Measurements from ENCODE around the gene PCDHGA8. TPM values are rescaled to one million over a fixed set of nuclear protein-coding genes. Genes with fewer than 3 reads are reported as not detected.
A peak's percentile ranks its signal among the peaks of the same experiment; 100 is the strongest.
"Not testable (repeated sequence)": the region's sequence is repeated elsewhere in the genome, so short reads cannot be mapped to it uniquely, and the experiment has no call there.

The PCDHGA8 gene
- total RNA-seq, 1 donor from 2014 or later = 2.6 TPM

DNA sequence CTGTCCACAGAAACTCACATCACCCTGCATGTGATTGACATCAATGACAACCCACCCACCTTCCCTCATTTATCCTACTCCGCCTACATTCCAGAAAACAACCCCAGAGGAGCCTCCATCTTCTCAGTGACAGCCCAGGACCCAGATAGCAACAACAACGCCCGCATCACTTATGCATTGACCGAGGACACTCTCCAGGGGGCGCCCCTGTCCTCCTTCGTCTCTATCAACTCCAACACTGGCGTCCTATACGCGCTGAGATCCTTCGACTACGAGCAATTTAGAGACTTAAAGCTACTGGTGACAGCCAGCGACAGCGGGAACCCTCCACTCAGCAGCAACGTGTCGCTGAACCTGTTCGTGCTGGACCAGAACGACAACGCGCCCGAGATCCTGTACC lies 47.1 kb upstream of the PCDHGA8 start:
- H3K27ac Mint-ChIP-seq (ENCODE audit: unreplicated experiment) = peak overlapping the region; percentile 1
- peaks cover 9% of the 10 kb centered on the region for H3K27me3 Mint-ChIP-seq (ENCODE audit: unreplicated experiment)
- peaks cover 38% of the 10 kb centered on the region for H3K9me3 Mint-ChIP-seq (ENCODE audit: unreplicated experiment)
- no peaks in the 10 kb centered on the region for H3K4me1 Mint-ChIP-seq (ENCODE audit: unreplicated experiment)
- no peak overlapping the region for H3K4me3 Mint-ChIP-seq (ENCODE audit: unreplicated experiment)
- no peak for DNase-seq (ENCODE audit: low spot score)
- no peak for TF ChIP-seq CTCF (IDR thresholded peaks at IDR 0.05; ENCODE audit: unreplicated experiment)
- peaks cover 47% of the 10 kb centered on the region for H3K36me3 Mint-ChIP-seq (ENCODE audit: low read depth, unreplicated experiment)

GRCh38 chr5:141346017-141346416 lies 46.4 kb upstream of the PCDHGA8 start:
- not testable (repeated sequence) for DNase-seq (ENCODE audit: low spot score); H3K27me3 Mint-ChIP-seq (ENCODE audit: unreplicated experiment); H3K27ac Mint-ChIP-seq (ENCODE audit: unreplicated experiment); H3K4me3 Mint-ChIP-seq (ENCODE audit: unreplicated experiment); H3K4me1 Mint-ChIP-seq (ENCODE audit: unreplicated experiment)
- Mint-ChIP-seq H3K9me3 (ENCODE audit: unreplicated experiment) (peaks cover 40% of the 10 kb centered on the region), H3K36me3 (ENCODE audit: low read depth, unreplicated experiment) (peaks cover 46% of the 10 kb centered on the region)

GRCh38 chr5:141349917-141350619 lies 42.4 kb upstream of the PCDHGA8 start, which contains the start of gene PCDHGB1:
Gene PCDHGB1, plus strand, starts transcription at chr5:141350099. Its CDS starts 162 bp downstream, at chr5:141350261.
- DNase-seq (ENCODE audit: low spot score) = peak; percentile 25
- peak within 1 kb of the TSS; percentile 43 for H3K4me3 Mint-ChIP-seq (ENCODE audit: unreplicated experiment)
- H3K4me1 Mint-ChIP-seq (ENCODE audit: unreplicated experiment) = no peaks in the 10 kb centered on the region
- peaks cover 5% of the 10 kb centered on the region for H3K27me3 Mint-ChIP-seq (ENCODE audit: unreplicated experiment)
- H3K9me3 Mint-ChIP-seq (ENCODE audit: unreplicated experiment) = peaks cover 30% of the 10 kb centered on the region
- H3K36me3 Mint-ChIP-seq (ENCODE audit: low read depth, unreplicated experiment) = peaks cover 41% of the 10 kb centered on the region
- no peak for TF ChIP-seq CTCF (IDR thresholded peaks at IDR 0.05; ENCODE audit: unreplicated experiment)
- H3K27ac Mint-ChIP-seq (ENCODE audit: unreplicated experiment) = no peak within 1 kb of the TSS

DNA sequence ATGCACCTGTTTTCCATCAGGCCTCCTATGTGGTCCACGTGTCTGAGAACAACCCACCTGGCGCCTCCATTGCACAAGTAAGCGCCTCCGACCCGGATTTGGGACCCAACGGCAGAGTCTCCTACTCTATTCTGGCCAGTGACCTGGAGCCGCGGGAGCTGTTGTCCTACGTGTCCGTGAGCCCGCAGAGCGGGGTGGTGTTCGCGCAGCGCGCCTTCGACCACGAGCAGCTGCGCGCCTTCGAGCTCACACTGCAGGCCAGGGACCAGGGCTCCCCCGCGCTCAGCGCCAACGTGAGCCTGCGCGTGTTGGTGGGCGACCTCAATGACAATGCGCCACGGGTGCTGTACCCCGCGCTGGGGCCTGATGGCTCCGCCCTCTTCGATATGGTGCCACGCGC lies 40.8 kb upstream of the PCDHGA8 start:
- H3K4me3 Mint-ChIP-seq (ENCODE audit: unreplicated experiment) = no peak overlapping the region
- DNase-seq (ENCODE audit: low spot score) = no peak
- H3K36me3 Mint-ChIP-seq (ENCODE audit: low read depth, unreplicated experiment) = peaks cover 45% of the 10 kb centered on the region
- H3K27me3 Mint-ChIP-seq (ENCODE audit: unreplicated experiment) = peaks cover 6% of the 10 kb centered on the region
- TF ChIP-seq CTCF (IDR thresholded peaks at IDR 0.05; ENCODE audit: unreplicated experiment) = no peak
- H3K9me3 Mint-ChIP-seq (ENCODE audit: unreplicated experiment) = peaks cover 29% of the 10 kb centered on the region
- no peak overlapping the region for H3K27ac Mint-ChIP-seq (ENCODE audit: unreplicated experiment)
- no peaks in the 10 kb centered on the region for H3K4me1 Mint-ChIP-seq (ENCODE audit: unreplicated experiment)

DNA sequence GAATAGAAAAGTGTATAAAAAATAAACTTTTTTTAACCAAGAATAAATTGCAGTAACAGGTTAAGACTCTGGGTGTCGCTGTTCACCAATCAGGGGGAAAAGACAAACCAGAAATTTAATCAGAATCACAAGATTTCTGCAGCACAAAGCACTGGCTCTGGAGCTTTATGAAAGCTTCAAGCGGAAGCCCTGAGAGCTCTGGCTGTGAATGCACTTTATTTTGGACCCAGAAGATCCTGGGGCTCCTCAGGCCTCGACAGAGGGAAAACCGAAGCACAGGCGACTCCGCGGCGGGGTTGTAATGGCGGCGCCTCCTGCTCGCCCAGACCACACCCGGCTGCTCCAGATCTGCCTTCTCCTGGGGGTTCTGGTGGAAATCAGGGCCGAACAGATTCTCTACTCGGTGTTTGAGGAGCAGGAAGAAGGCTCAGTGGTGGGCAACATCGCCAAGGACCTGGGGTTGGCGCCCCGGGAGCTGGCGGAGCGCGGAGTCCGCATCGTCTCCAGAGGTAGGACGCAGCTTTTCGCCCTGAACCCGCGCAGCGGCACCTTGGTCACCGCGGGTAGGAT lies 37.4 kb upstream of the PCDHGA8 start, which contains the start of gene PCDHGA4:
Gene PCDHGA4, plus strand, starts transcription at position 122 of the 570 bp plus-strand sequence. Its CDS starts 87 bp downstream, at position 209.
- H3K9me3 Mint-ChIP-seq (ENCODE audit: unreplicated experiment) = peaks cover 27% of the 10 kb centered on the region
- DNase-seq (ENCODE audit: low spot score) = no peak
- peak; percentile 60 for TF ChIP-seq CTCF (IDR thresholded peaks at IDR 0.05; ENCODE audit: unreplicated experiment)

More for the DNA sequence above, 37.4 kb upstream of the PCDHGA8 start, which contains the start of gene PCDHGA4:
- Mint-ChIP-seq H3K27me3 (ENCODE audit: unreplicated experiment) (peaks cover 4% of the 10 kb centered on the region), H3K4me3 (ENCODE audit: unreplicated experiment) (peak within 1 kb of the TSS; percentile 51), H3K36me3 (ENCODE audit: low read depth, unreplicated experiment) (peaks cover 45% of the 10 kb centered on the region), H3K4me1 (ENCODE audit: unreplicated experiment) (peaks cover 7% of the 10 kb centered on the region), H3K27ac (ENCODE audit: unreplicated experiment) (no peak within 1 kb of the TSS)

All from endothelial cell (in vitro differentiated cells).